HCT116 (cell line): ENCODE results near the gene GPR107. TPM values are rescaled to one million over a fixed set of nuclear protein-coding genes. Genes with fewer than 3 reads are reported as not detected.

ENCODE experiments used
- ATAC-seq: fragments of 200-7000 bp; cut with Tn5 transposase; 2 replicates; pipeline ENCODE4 v1.9.1; 2020; ENCODE audit warnings: mild to moderate bottlenecking, moderate library complexity
- BruUV-seq: library from RNA; stranded (reverse); fragments of 400-500 nt; replicated peaks from 2 replicates; lab custom pipeline; 2021; lab: Mats Ljungman, UMichigan
- CTCF ChIA-PET: fragments of 300-600 bp; sonication (Branson Sonifier 250); formaldehyde crosslinking; loops from one replicate; lab custom pipeline; 2021; ENCODE audit warnings: antibody characterized with exemption; lab: Charles Lee
- POLR2A ChIA-PET: fragments of 300-600, 350-600 bp; sonication (Branson Sonifier 250); formaldehyde crosslinking; loops from one replicate; lab custom pipeline; 2021; ENCODE audit warnings: antibody characterized with exemption; lab: Charles Lee
- RAD21 ChIA-PET, 2 experiments: fragments of 300-600 bp; sonication (Branson Sonifier 250); formaldehyde crosslinking; loops; one replicate each; lab custom pipeline; 2023; ENCODE audit warnings: low total read pairs in 2 of 2; ENCODE audit not compliant: uncharacterized antibody in 2 of 2, unreplicated experiment in 2 of 2, low non-redundant PET in 1 of 2; lab: Charles Lee
- DNase-seq: peaks from one replicate; pipeline ENCODE4 v3.0.0-alpha.2; 2010; ENCODE audit warnings: low read depth, low spot score
- H2AFZ ChIP-seq: fragments of 200-600 bp; shearing (Covaris generic), sonication (generic); 2 replicates; pipeline ENCODE4 v1.6.1; 2017; ENCODE audit warnings: low read depth, mixed run types, mixed read lengths, antibody characterized with exemption, low read length; ENCODE audit not compliant: poor library complexity, severe bottlenecking
- H3K27ac ChIP-seq: 2 replicates; pipeline ENCODE4 v1.5.1; 2012; ENCODE audit warnings: low read depth, low read length
- H3K27me3 ChIP-seq: fragments of 200-600 bp; sonication (generic); 2 replicates; pipeline ENCODE4 v1.6.1; 2016; ENCODE audit warnings: mixed run types, low read length, mixed read lengths; ENCODE audit not compliant: insufficient read depth
- H3K36me3 ChIP-seq, 2 experiments: fragments of 200-500 bp in 1 of 2; fragments of 200-600 bp in 1 of 2; sonication (Bioruptor generic) in 1 of 2; sonication (generic) in 1 of 2; 2 replicates each; pipeline versions ENCODE4 v1.5.1 to v1.6.1; 2014 to 2016; ENCODE audit warnings: low read length in 2 of 2, inconsistent platforms in 1 of 2, mixed read lengths in 1 of 2, mixed run types in 1 of 2; ENCODE audit not compliant: insufficient read depth in 2 of 2, control insufficient read depth in 1 of 2
- H3K4me1 ChIP-seq, 2 experiments: fragments of 200-600 bp in 1 of 2; sonication (generic) in 1 of 2; 2 replicates each; pipeline versions ENCODE4 v1.5.1 to v1.6.1; 2012 to 2017; ENCODE audit warnings: low read length in 2 of 2, inconsistent platforms in 1 of 2, mild to moderate bottlenecking in 1 of 2, mixed read lengths in 1 of 2, mixed run types in 1 of 2, moderate library complexity in 1 of 2; ENCODE audit not compliant: insufficient read depth in 2 of 2, control insufficient read depth in 1 of 2
- H3K4me2 ChIP-seq: fragments of 200-600 bp; sonication (generic); 2 replicates; pipeline ENCODE4 v1.6.1; 2017; ENCODE audit warnings: mixed run types, low read length, mixed read lengths
- H3K4me3 ChIP-seq, 2 experiments: fragments of 200-600 bp in 1 of 2; sonication (generic) in 1 of 2; replicated peaks in 1 of 2; 2 replicates each; pipeline ENCODE4 v1.5.1; 2011 to 2016; ENCODE audit warnings: low read length in 2 of 2, control low read depth in 1 of 2, low read depth in 1 of 2, mild to moderate bottlenecking in 1 of 2, mixed read lengths in 1 of 2, mixed run types in 1 of 2
- H3K79me2 ChIP-seq: fragments of 200-600 bp; sonication (generic); 2 replicates; pipeline ENCODE4 v1.6.1; 2017; ENCODE audit warnings: mild to moderate bottlenecking, mixed run types, low read length, moderate library complexity, mixed read lengths; ENCODE audit not compliant: insufficient read depth
- H3K9ac ChIP-seq: fragments of 200-600 bp; sonication (generic); 2 replicates; pipeline ENCODE4 v1.6.1; 2016; ENCODE audit warnings: low read length, mixed read lengths
- H3K9me2 ChIP-seq: fragments of 200-600 bp; sonication (generic), shearing (Covaris generic); 2 replicates; pipeline ENCODE4 v1.6.1; 2017; ENCODE audit warnings: mixed run types, mild to moderate bottlenecking, moderate library complexity; ENCODE audit not compliant: insufficient read depth
- H3K9me3 ChIP-seq, 2 experiments: fragments of 200-500 bp in 1 of 2; fragments of 200-600 bp in 1 of 2; sonication (Bioruptor generic) in 1 of 2; sonication (generic) in 1 of 2; 2 replicates each; pipeline ENCODE4 v1.6.1; 2014 to 2017; ENCODE audit warnings: low read length in 2 of 2, mixed read lengths in 2 of 2, inconsistent platforms in 1 of 2, low read depth in 1 of 2, mild to moderate bottlenecking in 1 of 2, mixed run types in 1 of 2, moderate library complexity in 1 of 2; ENCODE audit not compliant: control insufficient read depth in 1 of 2, insufficient read depth in 1 of 2
- H4K20me1 ChIP-seq: fragments of 200-600 bp; sonication (generic), shearing (Covaris generic); 2 replicates; pipeline ENCODE4 v1.6.1; 2017; ENCODE audit warnings: mixed run types, mild to moderate bottlenecking, moderate library complexity; ENCODE audit not compliant: insufficient read depth
- ATF3 ChIP-seq: IDR thresholded peaks from 2 replicates; pipeline ENCODE4 v1.6.1; 2012
- CBX3 ChIP-seq: IDR thresholded peaks from 2 replicates; pipeline ENCODE4 v1.6.1; 2012; ENCODE audit warnings: low read depth
- ELF1 ChIP-seq: IDR thresholded peaks from 2 replicates; pipeline ENCODE4 v1.6.1; 2012; ENCODE audit warnings: low read depth, borderline replicate concordance
- EZH2 ChIP-seq: fragments of 200-600 bp; sonication (generic); IDR thresholded peaks from 2 replicates; pipeline ENCODE4 v1.6.1; 2017; ENCODE audit warnings: antibody characterized with exemption, mixed run types
- EZH2phosphoT487 ChIP-seq: fragments of 200-600 bp; IDR thresholded peaks from 2 replicates; pipeline ENCODE4 v1.6.1; 2018; ENCODE audit warnings: antibody characterized with exemption, borderline replicate concordance
- FOSL1 ChIP-seq: IDR thresholded peaks from 2 replicates; pipeline ENCODE4 v1.6.1; 2012; ENCODE audit warnings: low read depth
- POLR2A ChIP-seq: IDR thresholded peaks from 2 replicates; pipeline ENCODE4 v1.7.0; 2011; ENCODE audit warnings: borderline replicate concordance; ENCODE audit not compliant: insufficient read depth, insufficient read length; ENCODE audit errors: extremely low read depth
- POLR2AphosphoS5 ChIP-seq: IDR thresholded peaks from 2 replicates; pipeline ENCODE4 v1.6.1; 2011; ENCODE audit warnings: mild to moderate bottlenecking, low read depth, low read length, moderate library complexity
- RAD21 ChIP-seq: IDR thresholded peaks from 2 replicates; pipeline ENCODE4 v1.6.1; 2012; ENCODE audit warnings: low read depth, mild to moderate bottlenecking
- SIN3A ChIP-seq: IDR thresholded peaks from 2 replicates; pipeline ENCODE4 v1.6.1; 2012; ENCODE audit warnings: low read depth
- TCF7L2 ChIP-seq: IDR thresholded peaks from 2 replicates; pipeline ENCODE4 v1.7.0; 2011; ENCODE audit warnings: borderline replicate concordance, inconsistent platforms; ENCODE audit not compliant: insufficient read depth, insufficient read length; ENCODE audit errors: extremely low read depth
- YY1 ChIP-seq: IDR thresholded peaks from 2 replicates; pipeline ENCODE4 v1.6.1; 2011; ENCODE audit warnings: low read length, low read depth, moderate library complexity, mild to moderate bottlenecking; ENCODE audit not compliant: insufficient replicate concordance; ENCODE audit errors: extremely low read depth
- ZFX ChIP-seq: fragments of 450-650 bp; IDR thresholded peaks from 2 replicates; pipeline ENCODE4 v1.6.1; 2017
- ZNF274 ChIP-seq: fragments of 200-500 bp; sonication (Bioruptor generic); IDR thresholded peaks from 2 replicates; pipeline ENCODE4 v1.6.1; 2014; ENCODE audit warnings: mild to moderate bottlenecking, low read depth, low read length, inconsistent platforms
- intact Hi-C: fragments of 100-400 bp; cut with micrococcal nuclease; formaldehyde crosslinking; loops from 2 replicates; pipeline ENCODE4 v1.10.0; 2022
- total RNA-seq: library from RNA; stranded (reverse); gene quantifications from one replicate; pipeline ENCODE4 v1.2.1, GENCODE V29; 2021; ENCODE audit not compliant: unreplicated experiment
- TF ChIP-seq, protein P1 (sequence below): IDR thresholded peaks from 2 replicates; pipeline ENCODE4 v1.6.1; 2012

GPR107 gene
- total RNA-seq, 1 experiment from 2014 or later: 32.5 TPM

- no peak overlapping the region for H3K4me3 ChIP-seq
- RAD21 ChIA-PET: no interaction called here
- POLR2A ChIA-PET: no interaction called here
- no peaks in the 10 kb centered on the region for H3K4me1 ChIP-seq
- no peaks in the 10 kb centered on the region for H3K36me3 ChIP-seq
- peaks cover 42% of the 10 kb centered on the region for H3K79me2 ChIP-seq
- intact Hi-C loops: no loop called here
- CTCF ChIA-PET: no interaction called here
- ATAC-seq (no peak), DNase-seq (no peak)
- H2AFZ ChIP-seq: no peak overlapping the region
- no peaks in the 10 kb centered on the region for H4K20me1 ChIP-seq
- no peak overlapping the region for H3K4me2 ChIP-seq
- H3K27ac ChIP-seq: no peak overlapping the region
- TF ChIP-seq ATF3 (no peak), POLR2AphosphoS5 (no peak), ELF1 (no peak), SIN3A (no peak), FOSL1 (no peak), CBX3 (no peak), EZH2phosphoT487 (no peak), ZNF274 (no peak)
- no peaks in the 10 kb centered on the region for H3K9me2 ChIP-seq
- no peaks in the 10 kb centered on the region for H3K9me3 ChIP-seq
- H3K9ac ChIP-seq: no peak overlapping the region
- no TSS peak for BruUV-seq
- no peaks in the 10 kb centered on the region for H3K27me3 ChIP-seq
Observed at GRCh38 chr9:130062750-130063149, 9.0 kb downstream of the GPR107 start.

- Histone ChIP-seq H3K9me3 (no peaks in the 10 kb centered on the region), H3K36me3 (no peaks in the 10 kb centered on the region), H4K20me1 (no peaks in the 10 kb centered on the region), H3K4me3 (no peak overlapping the region), H3K79me2 (peaks cover 46% of the 10 kb centered on the region), H3K27me3 (no peaks in the 10 kb centered on the region), H3K4me1 (no peaks in the 10 kb centered on the region), H3K9me2 (no peaks in the 10 kb centered on the region), H3K27ac (no peak overlapping the region), H2AFZ (no peak overlapping the region), H3K9ac (no peak overlapping the region), H3K4me2 (no peak overlapping the region)
- POLR2A ChIA-PET: no interaction called here
- RAD21 ChIA-PET: no interaction called here
- no TSS peak for BruUV-seq
- DNase-seq (no peak), ATAC-seq (no peak)
- intact Hi-C loops: no loop called here
- no peak for TF ChIP-seq CBX3
- no peak for TF ChIP-seq YY1
- TF ChIP-seq, protein P1, sequence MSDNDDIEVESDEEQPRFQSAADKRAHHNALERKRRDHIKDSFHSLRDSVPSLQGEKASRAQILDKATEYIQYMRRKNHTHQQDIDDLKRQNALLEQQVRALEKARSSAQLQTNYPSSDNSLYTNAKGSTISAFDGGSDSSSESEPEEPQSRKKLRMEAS: no peak
- no peak for TF ChIP-seq RAD21
- no peak for TF ChIP-seq POLR2A
- TF ChIP-seq TCF7L2: no peak
- no peak for TF ChIP-seq ZFX
- TF ChIP-seq SIN3A: no peak
- TF ChIP-seq EZH2: no peak
- TF ChIP-seq, all 23 proteins: peak for 0
- CTCF ChIA-PET: no interaction called here
Observed at GRCh38 chr9:130064621-130065020, 10.9 kb downstream of the GPR107 start.
